Measurements from ENCODE around the gene RHAG.

- TF ChIP-seq, protein P1, sequence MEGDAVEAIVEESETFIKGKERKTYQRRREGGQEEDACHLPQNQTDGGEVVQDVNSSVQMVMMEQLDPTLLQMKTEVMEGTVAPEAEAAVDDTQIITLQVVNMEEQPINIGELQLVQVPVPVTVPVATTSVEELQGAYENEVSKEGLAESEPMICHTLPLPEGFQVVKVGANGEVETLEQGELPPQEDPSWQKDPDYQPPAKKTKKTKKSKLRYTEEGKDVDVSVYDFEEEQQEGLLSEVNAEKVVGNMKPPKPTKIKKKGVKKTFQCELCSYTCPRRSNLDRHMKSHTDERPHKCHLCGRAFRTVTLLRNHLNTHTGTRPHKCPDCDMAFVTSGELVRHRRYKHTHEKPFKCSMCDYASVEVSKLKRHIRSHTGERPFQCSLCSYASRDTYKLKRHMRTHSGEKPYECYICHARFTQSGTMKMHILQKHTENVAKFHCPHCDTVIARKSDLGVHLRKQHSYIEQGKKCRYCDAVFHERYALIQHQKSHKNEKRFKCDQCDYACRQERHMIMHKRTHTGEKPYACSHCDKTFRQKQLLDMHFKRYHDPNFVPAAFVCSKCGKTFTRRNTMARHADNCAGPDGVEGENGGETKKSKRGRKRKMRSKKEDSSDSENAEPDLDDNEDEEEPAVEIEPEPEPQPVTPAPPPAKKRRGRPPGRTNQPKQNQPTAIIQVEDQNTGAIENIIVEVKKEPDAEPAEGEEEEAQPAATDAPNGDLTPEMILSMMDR (tag by site-specific recombination; IDR thresholded peaks at IDR 0.05): no peak
- TF ChIP-seq ZNF138 (tag by site-specific recombination; IDR thresholded peaks at IDR 0.05; ENCODE audit: borderline replicate concordance): no peak
- TF ChIP-seq, protein P2, sequence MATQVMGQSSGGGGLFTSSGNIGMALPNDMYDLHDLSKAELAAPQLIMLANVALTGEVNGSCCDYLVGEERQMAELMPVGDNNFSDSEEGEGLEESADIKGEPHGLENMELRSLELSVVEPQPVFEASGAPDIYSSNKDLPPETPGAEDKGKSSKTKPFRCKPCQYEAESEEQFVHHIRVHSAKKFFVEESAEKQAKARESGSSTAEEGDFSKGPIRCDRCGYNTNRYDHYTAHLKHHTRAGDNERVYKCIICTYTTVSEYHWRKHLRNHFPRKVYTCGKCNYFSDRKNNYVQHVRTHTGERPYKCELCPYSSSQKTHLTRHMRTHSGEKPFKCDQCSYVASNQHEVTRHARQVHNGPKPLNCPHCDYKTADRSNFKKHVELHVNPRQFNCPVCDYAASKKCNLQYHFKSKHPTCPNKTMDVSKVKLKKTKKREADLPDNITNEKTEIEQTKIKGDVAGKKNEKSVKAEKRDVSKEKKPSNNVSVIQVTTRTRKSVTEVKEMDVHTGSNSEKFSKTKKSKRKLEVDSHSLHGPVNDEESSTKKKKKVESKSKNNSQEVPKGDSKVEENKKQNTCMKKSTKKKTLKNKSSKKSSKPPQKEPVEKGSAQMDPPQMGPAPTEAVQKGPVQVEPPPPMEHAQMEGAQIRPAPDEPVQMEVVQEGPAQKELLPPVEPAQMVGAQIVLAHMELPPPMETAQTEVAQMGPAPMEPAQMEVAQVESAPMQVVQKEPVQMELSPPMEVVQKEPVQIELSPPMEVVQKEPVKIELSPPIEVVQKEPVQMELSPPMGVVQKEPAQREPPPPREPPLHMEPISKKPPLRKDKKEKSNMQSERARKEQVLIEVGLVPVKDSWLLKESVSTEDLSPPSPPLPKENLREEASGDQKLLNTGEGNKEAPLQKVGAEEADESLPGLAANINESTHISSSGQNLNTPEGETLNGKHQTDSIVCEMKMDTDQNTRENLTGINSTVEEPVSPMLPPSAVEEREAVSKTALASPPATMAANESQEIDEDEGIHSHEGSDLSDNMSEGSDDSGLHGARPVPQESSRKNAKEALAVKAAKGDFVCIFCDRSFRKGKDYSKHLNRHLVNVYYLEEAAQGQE (tag by site-specific recombination; IDR thresholded peaks at IDR 0.05): no peak
- no peak for TF ChIP-seq ZEB2 (tag by site-specific recombination; IDR thresholded peaks at IDR 0.05)
- TF ChIP-seq ZNF274 (IDR thresholded peaks at IDR 0.05; ENCODE audit: low read length): no peak
- no peak for TF ChIP-seq ZNF274 (tag by site-specific recombination; IDR thresholded peaks at IDR 0.05; ENCODE audit: borderline replicate concordance)
- no peak for TF ChIP-seq ZNF114 (tag by site-specific recombination; IDR thresholded peaks at IDR 0.05)
- TF ChIP-seq, protein P3, sequence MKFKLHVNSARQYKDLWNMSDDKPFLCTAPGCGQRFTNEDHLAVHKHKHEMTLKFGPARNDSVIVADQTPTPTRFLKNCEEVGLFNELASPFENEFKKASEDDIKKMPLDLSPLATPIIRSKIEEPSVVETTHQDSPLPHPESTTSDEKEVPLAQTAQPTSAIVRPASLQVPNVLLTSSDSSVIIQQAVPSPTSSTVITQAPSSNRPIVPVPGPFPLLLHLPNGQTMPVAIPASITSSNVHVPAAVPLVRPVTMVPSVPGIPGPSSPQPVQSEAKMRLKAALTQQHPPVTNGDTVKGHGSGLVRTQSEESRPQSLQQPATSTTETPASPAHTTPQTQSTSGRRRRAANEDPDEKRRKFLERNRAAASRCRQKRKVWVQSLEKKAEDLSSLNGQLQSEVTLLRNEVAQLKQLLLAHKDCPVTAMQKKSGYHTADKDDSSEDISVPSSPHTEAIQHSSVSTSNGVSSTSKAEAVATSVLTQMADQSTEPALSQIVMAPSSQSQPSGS (tag by site-specific recombination; IDR thresholded peaks at IDR 0.05; ENCODE audit: low read depth): no peak
Observed at GRCh38 chr6:49558238-49558637, 78.4 kb downstream of the RHAG start.

Measured in HEK293 (cell line).